Fibroblast of lung (primary cell): Measurements from ENCODE around the gene LRRC42. TPM values are rescaled to one million over a fixed set of nuclear protein-coding genes. Genes with fewer than 3 reads are reported as not detected.
A peak's percentile ranks its signal among the peaks of the same experiment; 100 is the strongest.

Experiments
- DNase-seq, 2 donors: peaks; one replicate each; pipeline versions ENCODE4 v3.0.0 to v3.0.0-alpha.2; 2010; ENCODE audit warnings: low read depth in 2 of 2
- H2AFZ ChIP-seq: 2 replicates; pipeline ENCODE4 v1.5.1; 2012; ENCODE audit warnings: low read length, control low read depth, inconsistent platforms
- H3K27ac ChIP-seq: 2 replicates; pipeline ENCODE4 v1.5.1; 2011; ENCODE audit warnings: low read length, control low read depth; ENCODE audit not compliant: insufficient read depth
- H3K27me3 ChIP-seq: 2 replicates; pipeline ENCODE4 v1.5.1; 2011; ENCODE audit warnings: mild to moderate bottlenecking, low read length; ENCODE audit not compliant: control insufficient read depth, insufficient read depth
- H3K36me3 ChIP-seq: 2 replicates; pipeline ENCODE4 v1.5.1; 2011; ENCODE audit warnings: low read length; ENCODE audit not compliant: control insufficient read depth, insufficient read depth
- H3K4me1 ChIP-seq: 2 replicates; pipeline ENCODE4 v1.5.1; 2011; ENCODE audit warnings: low read length; ENCODE audit not compliant: control insufficient read depth, insufficient read depth; ENCODE audit errors: extremely low read depth
- H3K4me2 ChIP-seq: 2 replicates; pipeline ENCODE4 v1.5.1; 2011; ENCODE audit warnings: low read length, control low read depth; ENCODE audit not compliant: insufficient read depth; ENCODE audit errors: extremely low read depth
- H3K4me3 ChIP-seq, 4 experiments: fragments of 200-600 bp in 1 of 4; sonication (generic) in 1 of 4; replicated peaks in 1 of 4; 2 replicates each; pipeline ENCODE4 v1.5.1; 2011 to 2016; ENCODE audit warnings: low read length in 4 of 4, low read depth in 3 of 4, mild to moderate bottlenecking in 3 of 4, control low read depth in 2 of 4, inconsistent platforms in 1 of 4, mixed read lengths in 1 of 4; ENCODE audit not compliant: insufficient read depth in 1 of 4; ENCODE audit errors: control extremely low read depth in 1 of 4
- H3K79me2 ChIP-seq: 2 replicates; pipeline ENCODE4 v1.5.1; 2012; ENCODE audit warnings: mild to moderate bottlenecking, low read length, inconsistent platforms; ENCODE audit not compliant: control insufficient read depth, insufficient read depth
- H3K9ac ChIP-seq: 2 replicates; pipeline ENCODE4 v1.5.1; 2011; ENCODE audit warnings: mild to moderate bottlenecking, low read length, control low read depth; ENCODE audit not compliant: insufficient read depth
- H3K9me3 ChIP-seq: 2 replicates; pipeline ENCODE4 v1.5.1; 2012; ENCODE audit warnings: low read depth, low read length; ENCODE audit not compliant: control insufficient read depth, insufficient read depth
- H4K20me1 ChIP-seq: 2 replicates; pipeline ENCODE4 v1.5.1; 2011; ENCODE audit warnings: low read length; ENCODE audit not compliant: control insufficient read depth, insufficient read depth; ENCODE audit errors: extremely low read depth
- EZH2 ChIP-seq: IDR thresholded peaks from 2 replicates; pipeline ENCODE4 v1.5.1; 2012; ENCODE audit warnings: low read length, control low read depth, mild to moderate bottlenecking; ENCODE audit errors: missing control alignments
- polyA plus RNA-seq, 2 donors: library from polyadenylated mRNA; depleted of rRNA in 1 of 2; stranded (reverse) in 1 of 2; unstranded in 1 of 2; fragments of >200 nt; gene quantifications; 2 replicates each; pipeline ENCODE4 v1.2.1, GENCODE V29; 2011 to 2012; ENCODE audit warnings: missing spikeins in 1 of 2
- total RNA-seq: library from RNA; depleted of rRNA; stranded (reverse); fragments of >200 nt; gene quantifications from 2 replicates; pipeline ENCODE4 v1.2.1, GENCODE V29; 2014
- TF ChIP-seq, protein P1 (sequence below), 2 donors: IDR thresholded peaks in 1 of 2; conservative IDR thresholded peaks in 1 of 2; 1 replicate in 1 of 2; 2 replicates in 1 of 2; pipeline ENCODE4 v1.5.1; 2011 to 2012; ENCODE audit warnings: low read length in 2 of 2, control low read depth in 1 of 2, inconsistent platforms in 1 of 2, low read depth in 1 of 2, mild to moderate bottlenecking in 1 of 2

LRRC42 gene
- total and polyA plus RNA-seq, 2 donors (not counting 1 experiment from before 2014, with no cell fraction given), result 34.0 to 50.2 TPM

DNA sequence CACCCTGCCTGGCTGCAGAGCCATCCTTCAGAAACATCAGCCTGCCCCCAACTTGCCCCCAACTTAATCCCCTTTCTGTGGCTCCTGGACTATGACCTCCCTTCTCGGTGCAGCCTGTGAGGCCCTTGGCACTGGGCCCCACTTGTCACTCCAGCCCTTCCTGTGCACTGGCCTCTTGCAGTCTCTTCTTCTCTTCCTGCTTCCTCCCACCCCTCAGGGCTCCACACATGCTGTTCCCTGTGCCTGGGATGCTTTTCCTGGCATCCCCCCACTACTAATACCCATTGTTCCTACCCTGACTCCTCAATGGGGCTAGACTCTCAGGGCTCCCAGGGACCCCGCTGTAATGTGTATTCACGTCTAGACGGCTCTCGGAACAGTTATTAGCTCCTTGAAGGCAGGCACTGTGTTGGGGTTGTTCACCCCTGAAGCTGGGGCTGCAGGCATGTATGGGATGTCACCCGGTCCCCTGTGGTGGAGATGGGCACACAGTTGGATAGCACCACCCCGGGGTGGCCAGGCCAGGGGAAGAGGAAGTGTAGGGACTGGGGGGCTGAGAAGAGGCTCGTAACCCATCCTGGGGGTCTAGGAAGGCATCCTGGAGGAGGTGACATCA is 67.4 kb downstream of the LRRC42 start:
- Histone ChIP-seq H3K4me2 (no peak overlapping the region), H3K79me2 (no peaks in the 10 kb centered on the region), H3K36me3 (no peaks in the 10 kb centered on the region), H2AFZ (no peak overlapping the region), H3K9me3 (no peaks in the 10 kb centered on the region), H3K4me3 (no peak overlapping the region), H3K27me3 (peaks cover 20% of the 10 kb centered on the region), H3K27ac (no peak overlapping the region), H3K9ac (no peak overlapping the region), H3K4me1 (no peaks in the 10 kb centered on the region), H4K20me1 (no peaks in the 10 kb centered on the region)
- DNase-seq, result no peak
- TF ChIP-seq, protein P1, sequence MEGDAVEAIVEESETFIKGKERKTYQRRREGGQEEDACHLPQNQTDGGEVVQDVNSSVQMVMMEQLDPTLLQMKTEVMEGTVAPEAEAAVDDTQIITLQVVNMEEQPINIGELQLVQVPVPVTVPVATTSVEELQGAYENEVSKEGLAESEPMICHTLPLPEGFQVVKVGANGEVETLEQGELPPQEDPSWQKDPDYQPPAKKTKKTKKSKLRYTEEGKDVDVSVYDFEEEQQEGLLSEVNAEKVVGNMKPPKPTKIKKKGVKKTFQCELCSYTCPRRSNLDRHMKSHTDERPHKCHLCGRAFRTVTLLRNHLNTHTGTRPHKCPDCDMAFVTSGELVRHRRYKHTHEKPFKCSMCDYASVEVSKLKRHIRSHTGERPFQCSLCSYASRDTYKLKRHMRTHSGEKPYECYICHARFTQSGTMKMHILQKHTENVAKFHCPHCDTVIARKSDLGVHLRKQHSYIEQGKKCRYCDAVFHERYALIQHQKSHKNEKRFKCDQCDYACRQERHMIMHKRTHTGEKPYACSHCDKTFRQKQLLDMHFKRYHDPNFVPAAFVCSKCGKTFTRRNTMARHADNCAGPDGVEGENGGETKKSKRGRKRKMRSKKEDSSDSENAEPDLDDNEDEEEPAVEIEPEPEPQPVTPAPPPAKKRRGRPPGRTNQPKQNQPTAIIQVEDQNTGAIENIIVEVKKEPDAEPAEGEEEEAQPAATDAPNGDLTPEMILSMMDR (conservative IDR thresholded peaks at IDR 0.05 in 1 of 2, IDR thresholded peaks at IDR 0.05 in 1 of 2; ENCODE audit: low read depth in 1 of 2, low read length in 2 of 2), result no peak
- no peak for TF ChIP-seq EZH2

DNA sequence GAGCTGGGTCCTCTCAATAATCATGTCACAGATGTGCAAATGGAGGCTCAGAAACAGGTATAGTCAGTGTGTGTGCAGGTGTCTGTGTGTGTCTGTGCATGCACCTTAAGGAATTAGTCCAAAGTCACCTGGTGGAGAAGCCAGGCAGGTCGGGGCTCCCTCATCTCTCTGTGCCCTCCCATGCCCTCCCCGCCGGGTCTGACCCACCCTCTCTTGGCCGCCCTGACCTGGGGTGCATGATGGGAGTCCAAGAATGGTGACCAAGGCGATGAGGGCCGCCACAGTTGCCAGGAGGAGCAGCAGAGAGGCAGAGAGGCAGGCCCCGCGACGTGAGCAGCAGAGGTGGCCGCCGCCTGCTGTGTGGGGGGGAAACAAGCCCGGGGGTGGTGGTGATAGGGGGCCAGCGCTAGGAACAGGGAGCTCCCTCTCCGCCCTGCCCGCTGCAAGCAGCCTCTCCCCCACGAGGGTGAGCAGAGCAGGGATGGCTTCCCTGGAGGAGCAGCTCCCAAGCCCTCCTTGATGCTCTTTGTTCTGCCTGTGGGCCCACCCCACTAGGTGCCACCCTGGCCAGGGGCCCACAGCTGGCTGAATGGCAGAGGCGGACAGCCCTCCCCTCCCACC is 68.0 kb downstream of the LRRC42 start:
- Histone ChIP-seq H3K4me1 (no peaks in the 10 kb centered on the region), H3K4me3 (no peak overlapping the region), H3K79me2 (no peaks in the 10 kb centered on the region), H3K9me3 (no peaks in the 10 kb centered on the region), H3K4me2 (no peak overlapping the region), H3K27ac (no peak overlapping the region), H3K9ac (no peak overlapping the region), H4K20me1 (no peaks in the 10 kb centered on the region), H3K27me3 (peaks cover 21% of the 10 kb centered on the region), H3K36me3 (no peaks in the 10 kb centered on the region), H2AFZ (no peak overlapping the region)
- no peak for DNase-seq
- TF ChIP-seq, protein P1 (conservative IDR thresholded peaks at IDR 0.05 in 1 of 2, IDR thresholded peaks at IDR 0.05 in 1 of 2; ENCODE audit: low read depth in 1 of 2, low read length in 2 of 2), result no peak
- no peak for TF ChIP-seq EZH2

DNA sequence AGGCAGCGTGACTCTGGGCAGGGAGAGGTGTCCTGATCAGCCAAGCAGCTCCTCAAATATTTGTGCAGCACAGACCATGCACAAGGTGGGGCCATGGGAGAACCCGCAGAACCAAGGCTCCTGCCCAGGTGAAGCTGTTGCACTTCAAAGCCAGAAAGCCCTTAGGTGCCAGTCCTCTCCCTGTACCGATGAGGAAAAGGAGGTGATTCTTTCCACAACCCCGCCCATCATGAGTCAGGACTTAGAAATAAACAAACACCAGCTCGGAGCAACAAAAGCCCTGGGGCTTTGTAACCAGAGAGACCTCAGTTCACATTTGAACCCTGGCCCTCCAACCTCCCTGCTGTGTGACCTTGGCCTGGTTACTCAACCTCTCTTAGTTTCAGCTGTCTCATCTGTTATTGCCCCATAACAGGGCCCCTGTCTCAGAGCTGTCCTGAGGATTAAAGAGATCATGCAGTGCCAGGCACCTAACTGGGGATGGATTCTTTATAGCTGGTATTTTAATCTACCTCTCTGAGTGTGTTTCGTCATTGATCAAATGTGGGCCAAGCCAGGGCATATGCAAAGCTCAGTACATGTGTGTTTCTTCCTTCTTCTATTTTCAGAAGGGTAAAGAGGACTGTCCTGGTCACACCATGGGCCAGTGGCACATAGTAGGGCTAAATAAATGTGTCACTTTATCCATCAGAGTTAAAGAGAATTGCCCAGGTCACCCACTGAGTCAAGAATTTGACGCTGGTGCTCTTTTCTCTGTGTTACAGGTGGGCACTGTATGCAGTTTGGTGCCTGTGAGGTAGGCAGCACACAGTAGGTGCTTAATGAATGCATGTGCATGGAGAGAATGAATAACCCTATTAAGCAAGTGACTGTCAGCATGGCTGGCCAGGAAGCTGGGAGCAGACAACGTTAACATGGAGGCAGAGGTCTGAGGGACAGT is 70.5 kb downstream of the LRRC42 start:
- Histone ChIP-seq H3K4me3 (no peak overlapping the region), H3K79me2 (no peaks in the 10 kb centered on the region), H3K27me3 (peaks cover 13% of the 10 kb centered on the region), H3K9ac (no peak overlapping the region), H4K20me1 (no peaks in the 10 kb centered on the region), H3K4me1 (no peaks in the 10 kb centered on the region), H3K9me3 (no peaks in the 10 kb centered on the region), H3K27ac (no peak overlapping the region), H3K36me3 (no peaks in the 10 kb centered on the region), H2AFZ (no peak overlapping the region), H3K4me2 (no peak overlapping the region)
- TF ChIP-seq EZH2, result no peak
- TF ChIP-seq, protein P1 (conservative IDR thresholded peaks at IDR 0.05 in 1 of 2, IDR thresholded peaks at IDR 0.05 in 1 of 2; ENCODE audit: low read depth in 1 of 2, low read length in 2 of 2), result no peak
- DNase-seq, result peak in 1 of 2 donors; percentile 39
